MM.1S (cell line): ENCODE measurements around the gene WRAP73.

Experiments
- DNase-seq: peaks from one replicate; pipeline ENCODE4 v3.0.0-alpha.2; 2015
- H2AFZ ChIP-seq: fragments of 300-600 bp; sonication (generic); 2 replicates; pipeline ENCODE4 v1.6.0; 2016; ENCODE audit warnings: antibody characterized with exemption, low read length
- H3F3A ChIP-seq: fragments of 300-600 bp; sonication (generic); 2 replicates; pipeline ENCODE4 v1.6.1; 2016; ENCODE audit warnings: mild to moderate bottlenecking, antibody characterized with exemption, low read length, moderate library complexity, mixed read lengths; ENCODE audit not compliant: insufficient read depth
- H3K27ac ChIP-seq: fragments of 300-600 bp; sonication (generic); 2 replicates; pipeline ENCODE4 v1.5.1; 2016; ENCODE audit warnings: mild to moderate bottlenecking, low read length
- H3K27me3 ChIP-seq: fragments of 300-600 bp; sonication (generic); replicated peaks from 2 replicates; pipeline ENCODE4 v1.6.0; 2016; ENCODE audit warnings: low read length; ENCODE audit not compliant: insufficient read depth
- H3K36me3 ChIP-seq: fragments of 300-600 bp; sonication (generic); replicated peaks from 2 replicates; pipeline ENCODE4 v1.6.1; 2016; ENCODE audit warnings: mild to moderate bottlenecking, low read length, mixed read lengths; ENCODE audit not compliant: insufficient read depth
- H3K4me1 ChIP-seq: fragments of 300-600 bp; sonication (generic); 2 replicates; pipeline ENCODE4 v1.6.1; 2016; ENCODE audit warnings: low read length, mixed read lengths
- H3K4me2 ChIP-seq: fragments of 300-600 bp; sonication (generic); 2 replicates; pipeline ENCODE4 v1.6.0; 2016; ENCODE audit warnings: low read depth, low read length
- H3K4me3 ChIP-seq: fragments of 300-600 bp; sonication (generic); 2 replicates; pipeline ENCODE4 v1.5.1; 2016; ENCODE audit warnings: low read length, mixed read lengths
- H3K79me2 ChIP-seq: fragments of 300-600 bp; sonication (generic); 2 replicates; pipeline ENCODE4 v1.6.1; 2016; ENCODE audit warnings: mixed run types, low read length, mixed read lengths
- H3K9ac ChIP-seq: fragments of 300-600 bp; sonication (generic); 2 replicates; pipeline ENCODE4 v1.6.1; 2016; ENCODE audit warnings: low read length, mixed read lengths
- H3K9me2 ChIP-seq: fragments of 300-600 bp; sonication (generic); replicated peaks from 2 replicates; pipeline ENCODE4 v1.6.1; 2016; ENCODE audit warnings: mild to moderate bottlenecking, low read length, mixed read lengths; ENCODE audit not compliant: insufficient read depth
- H3K9me3 ChIP-seq: fragments of 300-600 bp; sonication (generic); replicated peaks from 2 replicates; pipeline ENCODE4 v1.6.1; 2016; ENCODE audit warnings: mild to moderate bottlenecking, low read length, mixed read lengths; ENCODE audit not compliant: insufficient read depth
- H4K20me1 ChIP-seq: fragments of 300-600 bp; sonication (generic); 2 replicates; pipeline ENCODE4 v1.6.1; 2016; ENCODE audit warnings: mild to moderate bottlenecking, low read length, moderate library complexity, mixed read lengths; ENCODE audit not compliant: insufficient read depth
- EZH2 ChIP-seq: fragments of 300-600 bp; sonication (generic); optimal IDR thresholded peaks from 2 replicates; pipeline ENCODE3; 2017; ENCODE audit warnings: low read depth, mild to moderate bottlenecking, antibody characterized with exemption, low read length, mixed read lengths
- EZH2phosphoT487 ChIP-seq: fragments of 300-600 bp; sonication (generic); IDR thresholded peaks from 2 replicates; pipeline ENCODE4 v1.6.1; 2018; ENCODE audit warnings: antibody characterized with exemption, low read length
- TF ChIP-seq, protein P1 (sequence below): fragments of 300-600 bp; sonication (generic); IDR thresholded peaks from 2 replicates; pipeline ENCODE4 v1.5.1; 2016; ENCODE audit warnings: antibody characterized with exemption, low read length, mixed read lengths

The WRAP73 gene

DNA sequence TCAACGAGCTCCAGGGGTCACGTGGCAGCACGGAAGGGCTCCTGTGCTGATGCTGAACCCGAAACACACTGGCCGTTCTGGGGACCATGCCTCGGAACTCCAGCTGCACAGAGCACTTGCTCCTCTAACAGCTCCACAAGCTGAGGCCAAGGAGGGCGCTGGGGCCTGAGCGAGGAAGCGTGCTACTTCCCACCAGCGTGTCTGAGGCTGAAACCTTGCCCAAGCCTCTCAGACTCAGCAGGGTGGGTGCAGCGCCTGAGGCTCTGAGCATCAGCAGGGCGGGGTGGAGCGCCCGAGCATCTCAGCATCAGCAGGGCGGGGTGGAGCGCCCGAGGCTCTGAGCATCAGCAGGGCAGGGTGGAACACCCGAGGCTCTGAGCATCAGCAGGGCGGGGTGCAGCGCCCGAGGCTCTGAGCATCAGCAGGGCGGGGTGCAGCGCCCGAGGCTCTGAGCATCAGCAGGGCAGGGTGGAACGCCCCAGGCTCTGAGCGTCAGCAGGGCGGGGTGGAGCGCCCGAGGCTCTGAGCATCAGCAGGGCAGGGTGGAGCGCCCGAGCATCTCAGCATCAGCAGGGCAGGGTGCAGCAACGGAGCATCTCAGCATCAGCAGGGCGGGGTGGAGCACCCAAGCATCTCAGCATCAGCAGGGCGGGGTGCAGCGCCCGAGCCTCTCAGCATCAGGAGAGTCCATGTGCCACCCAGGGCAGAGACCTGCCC, 9.6 kb downstream of the WRAP73 start:
- Histone ChIP-seq H3K4me1 (no peaks in the 10 kb centered on the region), H3K9ac (no peak overlapping the region), H3K9me3 (no peaks in the 10 kb centered on the region), H3K79me2 (no peaks in the 10 kb centered on the region), H3K27me3 (no peaks in the 10 kb centered on the region), H3K4me3 (no peak overlapping the region), H4K20me1 (no peaks in the 10 kb centered on the region), H3K4me2 (no peak overlapping the region), H2AFZ (no peak overlapping the region), H3K36me3 (peaks cover 3% of the 10 kb centered on the region; the same call in 1 of the 2 replicates), H3K27ac (no peak overlapping the region), H3K9me2 (no peaks in the 10 kb centered on the region), H3F3A (no peaks in the 10 kb centered on the region)
- TF ChIP-seq EZH2, result no peak
- TF ChIP-seq, protein P1, sequence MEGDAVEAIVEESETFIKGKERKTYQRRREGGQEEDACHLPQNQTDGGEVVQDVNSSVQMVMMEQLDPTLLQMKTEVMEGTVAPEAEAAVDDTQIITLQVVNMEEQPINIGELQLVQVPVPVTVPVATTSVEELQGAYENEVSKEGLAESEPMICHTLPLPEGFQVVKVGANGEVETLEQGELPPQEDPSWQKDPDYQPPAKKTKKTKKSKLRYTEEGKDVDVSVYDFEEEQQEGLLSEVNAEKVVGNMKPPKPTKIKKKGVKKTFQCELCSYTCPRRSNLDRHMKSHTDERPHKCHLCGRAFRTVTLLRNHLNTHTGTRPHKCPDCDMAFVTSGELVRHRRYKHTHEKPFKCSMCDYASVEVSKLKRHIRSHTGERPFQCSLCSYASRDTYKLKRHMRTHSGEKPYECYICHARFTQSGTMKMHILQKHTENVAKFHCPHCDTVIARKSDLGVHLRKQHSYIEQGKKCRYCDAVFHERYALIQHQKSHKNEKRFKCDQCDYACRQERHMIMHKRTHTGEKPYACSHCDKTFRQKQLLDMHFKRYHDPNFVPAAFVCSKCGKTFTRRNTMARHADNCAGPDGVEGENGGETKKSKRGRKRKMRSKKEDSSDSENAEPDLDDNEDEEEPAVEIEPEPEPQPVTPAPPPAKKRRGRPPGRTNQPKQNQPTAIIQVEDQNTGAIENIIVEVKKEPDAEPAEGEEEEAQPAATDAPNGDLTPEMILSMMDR, result no peak
- TF ChIP-seq EZH2phosphoT487, result no peak
- DNase-seq, result no peak

DNA sequence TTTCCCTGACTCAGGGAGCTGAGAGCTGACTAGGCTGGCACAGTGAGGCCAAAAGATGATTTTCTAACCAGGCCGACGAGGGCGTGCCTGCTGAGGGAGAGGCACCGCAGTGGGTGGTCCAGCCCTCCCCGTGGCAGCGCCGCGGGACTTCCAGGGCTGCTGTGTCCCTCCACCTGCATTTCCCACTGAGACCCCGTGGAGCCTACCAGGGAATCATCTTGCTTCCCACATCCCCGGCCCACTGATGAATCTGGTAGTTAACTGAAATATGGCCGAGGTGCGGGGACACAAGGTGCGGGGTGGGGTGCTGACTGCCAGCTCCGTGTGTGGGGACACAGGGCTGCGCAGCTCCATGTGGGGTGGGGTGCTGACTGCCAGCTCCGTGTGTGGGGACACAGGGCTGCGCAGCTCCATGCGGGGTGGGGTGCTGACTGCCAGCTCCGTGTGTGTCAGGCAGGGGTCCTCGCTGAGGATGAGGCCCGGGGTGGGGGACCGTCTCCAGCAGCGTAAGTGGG, 10.4 kb downstream of the WRAP73 start:
- Histone ChIP-seq H3K9ac (no peak overlapping the region), H3K27ac (no peak overlapping the region), H3K9me2 (no peaks in the 10 kb centered on the region), H3K4me2 (no peak overlapping the region), H3K9me3 (no peaks in the 10 kb centered on the region), H3F3A (no peaks in the 10 kb centered on the region), H3K79me2 (no peaks in the 10 kb centered on the region), H4K20me1 (no peaks in the 10 kb centered on the region), H3K4me1 (no peaks in the 10 kb centered on the region), H2AFZ (no peak overlapping the region), H3K27me3 (no peaks in the 10 kb centered on the region), H3K36me3 (peaks cover 3% of the 10 kb centered on the region; the same call in 1 of the 2 replicates), H3K4me3 (no peak overlapping the region)
- DNase-seq, result no peak
- TF ChIP-seq, protein P1, result no peak
- TF ChIP-seq EZH2phosphoT487, result no peak
- TF ChIP-seq EZH2, result no peak

DNA sequence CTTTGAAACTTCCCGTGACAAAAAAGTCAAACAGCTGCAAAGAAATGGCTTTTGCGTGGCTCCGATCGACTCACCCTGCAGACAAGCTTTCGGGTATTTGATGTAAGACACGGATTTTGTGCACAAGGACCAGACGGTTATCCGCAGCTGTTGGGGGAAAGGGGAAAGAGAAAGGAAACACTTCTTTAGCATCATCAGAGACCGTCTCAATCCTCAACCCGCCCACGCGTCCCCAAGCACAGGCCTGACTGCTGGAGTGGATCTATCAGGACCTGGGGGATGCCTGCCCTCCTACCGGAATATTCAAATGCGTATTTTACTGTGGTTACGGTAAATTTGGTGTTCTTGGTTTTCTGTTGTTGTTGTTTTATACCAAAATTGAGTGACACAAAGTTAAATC, 11.2 kb downstream of the WRAP73 start:
- no peak overlapping the region for H3K4me2 ChIP-seq
- no peak overlapping the region for H3K9ac ChIP-seq
- no peaks in the 10 kb centered on the region for H4K20me1 ChIP-seq
- peaks cover 3% of the 10 kb centered on the region; the same call in 1 of the 2 replicates for H3K36me3 ChIP-seq
- no peak for DNase-seq
- no peak overlapping the region for H3K4me3 ChIP-seq
- no peak for TF ChIP-seq EZH2
- TF ChIP-seq EZH2phosphoT487, result no peak
- TF ChIP-seq, protein P1, result no peak
- H3K9me3 ChIP-seq, result no peaks in the 10 kb centered on the region
- H3F3A ChIP-seq, result no peaks in the 10 kb centered on the region
- no peaks in the 10 kb centered on the region for H3K9me2 ChIP-seq
- H3K79me2 ChIP-seq, result no peaks in the 10 kb centered on the region
- H3K4me1 ChIP-seq, result no peaks in the 10 kb centered on the region
- H3K27ac ChIP-seq, result no peak overlapping the region
- no peaks in the 10 kb centered on the region for H3K27me3 ChIP-seq
- no peak overlapping the region for H2AFZ ChIP-seq
